Fibroblast of the aortic adventitia (primary cell): Measurements from ENCODE around the gene SNRPB. TPM values are rescaled to one million over a fixed set of nuclear protein-coding genes. Genes with fewer than 3 reads are reported as not detected.

ENCODE experiments used
- DNase-seq: peaks from one replicate; pipeline ENCODE4 v3.0.0-alpha.2; 2010; ENCODE audit warnings: low read depth
- H3K4me3 ChIP-seq: 2 replicates; pipeline ENCODE4 v1.5.1; 2011; ENCODE audit warnings: low read depth, mild to moderate bottlenecking, control low read depth, low read length, moderate library complexity
- total RNA-seq: library from RNA; depleted of rRNA; stranded (reverse); fragments of >200 nt; gene quantifications from 2 replicates; pipeline ENCODE4 v1.2.3, GENCODE V29; 2012; ENCODE audit warnings: low replicate concordance
- TF ChIP-seq, protein P1 (sequence below): IDR thresholded peaks from 2 replicates; pipeline ENCODE4 v1.5.1; 2011; ENCODE audit warnings: mild to moderate bottlenecking, low read length, control low read depth, inconsistent platforms; ENCODE audit not compliant: insufficient read depth

The SNRPB gene
- total RNA-seq, 1 donor: 86.5 TPM

GRCh38 chr20:2485661-2486060 lies 15.1 kb upstream of the SNRPB start:
- TF ChIP-seq, protein P1, sequence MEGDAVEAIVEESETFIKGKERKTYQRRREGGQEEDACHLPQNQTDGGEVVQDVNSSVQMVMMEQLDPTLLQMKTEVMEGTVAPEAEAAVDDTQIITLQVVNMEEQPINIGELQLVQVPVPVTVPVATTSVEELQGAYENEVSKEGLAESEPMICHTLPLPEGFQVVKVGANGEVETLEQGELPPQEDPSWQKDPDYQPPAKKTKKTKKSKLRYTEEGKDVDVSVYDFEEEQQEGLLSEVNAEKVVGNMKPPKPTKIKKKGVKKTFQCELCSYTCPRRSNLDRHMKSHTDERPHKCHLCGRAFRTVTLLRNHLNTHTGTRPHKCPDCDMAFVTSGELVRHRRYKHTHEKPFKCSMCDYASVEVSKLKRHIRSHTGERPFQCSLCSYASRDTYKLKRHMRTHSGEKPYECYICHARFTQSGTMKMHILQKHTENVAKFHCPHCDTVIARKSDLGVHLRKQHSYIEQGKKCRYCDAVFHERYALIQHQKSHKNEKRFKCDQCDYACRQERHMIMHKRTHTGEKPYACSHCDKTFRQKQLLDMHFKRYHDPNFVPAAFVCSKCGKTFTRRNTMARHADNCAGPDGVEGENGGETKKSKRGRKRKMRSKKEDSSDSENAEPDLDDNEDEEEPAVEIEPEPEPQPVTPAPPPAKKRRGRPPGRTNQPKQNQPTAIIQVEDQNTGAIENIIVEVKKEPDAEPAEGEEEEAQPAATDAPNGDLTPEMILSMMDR: no peak
- no peak for DNase-seq
- no peak overlapping the region for H3K4me3 ChIP-seq

- no peak for DNase-seq
- TF ChIP-seq, protein P1: no peak
These were observed 14.5 kb upstream of the SNRPB start for GRCh38 chr20:2485080-2485479.

DNA sequence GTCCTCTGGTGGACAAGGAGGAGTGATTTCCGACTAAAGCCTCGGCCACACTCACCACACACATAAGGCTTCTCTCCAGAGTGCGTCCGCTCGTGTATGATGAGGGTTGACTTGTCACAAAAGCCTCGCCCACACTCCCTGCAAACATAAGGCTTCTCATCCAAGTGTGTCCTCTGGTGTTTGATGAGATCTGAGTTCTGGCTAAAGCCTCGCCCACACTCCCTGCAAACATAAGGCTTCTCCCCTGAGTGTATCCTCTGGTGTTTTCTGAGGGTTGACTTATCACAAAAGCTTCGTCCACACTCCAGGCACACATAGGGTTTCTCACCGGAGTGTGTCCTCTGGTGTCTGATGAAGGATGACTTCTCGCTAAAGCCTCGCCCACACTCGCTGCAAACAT lies 12.9 kb upstream of the SNRPB start:
- H3K4me3 ChIP-seq: no peak overlapping the region
- no peak for DNase-seq
- TF ChIP-seq, protein P1: no peak

More at GRCh38 chr20:2485080-2485479, 14.5 kb upstream of the SNRPB start:
- no peak overlapping the region for H3K4me3 ChIP-seq

- no peak for DNase-seq
- H3K4me3 ChIP-seq: no peak overlapping the region
- TF ChIP-seq, protein P1: no peak
These were observed 9.8 kb upstream of the SNRPB start for GRCh38 chr20:2480381-2480780.

DNA sequence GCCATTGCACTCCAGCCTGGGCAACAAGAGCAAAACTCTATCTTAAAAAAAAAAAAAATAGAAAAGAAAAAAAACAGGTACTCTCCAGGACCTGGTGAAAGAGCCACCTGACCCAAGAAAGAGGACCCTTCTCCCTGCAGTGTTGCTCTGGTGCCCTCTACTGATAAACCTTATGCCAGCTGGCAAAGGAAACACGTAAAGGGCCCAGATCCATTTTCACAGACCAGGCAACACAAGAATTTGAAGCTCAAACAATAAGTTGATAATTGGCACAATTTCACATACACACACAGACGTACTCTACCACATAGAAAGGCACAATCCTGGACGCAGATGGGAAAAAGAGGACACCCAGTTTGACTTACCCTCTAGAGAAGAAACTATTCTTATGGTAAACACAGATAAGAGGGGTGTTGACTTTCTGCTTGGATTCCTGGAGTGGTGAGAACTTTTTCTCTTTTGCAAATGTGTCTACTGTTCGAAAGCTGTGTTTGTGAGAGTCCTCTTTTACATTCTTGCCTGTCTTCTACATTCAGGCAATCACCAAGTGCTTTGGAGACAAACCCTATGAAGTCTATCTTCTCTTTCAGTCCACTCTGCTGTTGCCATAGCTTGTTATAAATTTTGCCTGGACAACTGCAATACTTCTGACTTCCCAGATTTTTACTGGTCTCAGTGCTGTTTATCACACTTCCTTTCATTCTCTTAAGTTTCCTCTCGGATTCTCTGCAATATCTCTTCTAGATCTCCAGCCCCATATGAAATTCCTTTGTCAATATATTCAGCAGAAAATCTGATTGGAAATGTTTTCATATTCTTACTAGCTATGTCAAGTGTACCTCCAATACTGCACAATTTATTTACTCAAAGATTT lies 6.4 kb upstream of the SNRPB start:
- DNase-seq: no peak
- H3K4me3 ChIP-seq: no peak overlapping the region
- TF ChIP-seq, protein P1: no peak

DNA sequence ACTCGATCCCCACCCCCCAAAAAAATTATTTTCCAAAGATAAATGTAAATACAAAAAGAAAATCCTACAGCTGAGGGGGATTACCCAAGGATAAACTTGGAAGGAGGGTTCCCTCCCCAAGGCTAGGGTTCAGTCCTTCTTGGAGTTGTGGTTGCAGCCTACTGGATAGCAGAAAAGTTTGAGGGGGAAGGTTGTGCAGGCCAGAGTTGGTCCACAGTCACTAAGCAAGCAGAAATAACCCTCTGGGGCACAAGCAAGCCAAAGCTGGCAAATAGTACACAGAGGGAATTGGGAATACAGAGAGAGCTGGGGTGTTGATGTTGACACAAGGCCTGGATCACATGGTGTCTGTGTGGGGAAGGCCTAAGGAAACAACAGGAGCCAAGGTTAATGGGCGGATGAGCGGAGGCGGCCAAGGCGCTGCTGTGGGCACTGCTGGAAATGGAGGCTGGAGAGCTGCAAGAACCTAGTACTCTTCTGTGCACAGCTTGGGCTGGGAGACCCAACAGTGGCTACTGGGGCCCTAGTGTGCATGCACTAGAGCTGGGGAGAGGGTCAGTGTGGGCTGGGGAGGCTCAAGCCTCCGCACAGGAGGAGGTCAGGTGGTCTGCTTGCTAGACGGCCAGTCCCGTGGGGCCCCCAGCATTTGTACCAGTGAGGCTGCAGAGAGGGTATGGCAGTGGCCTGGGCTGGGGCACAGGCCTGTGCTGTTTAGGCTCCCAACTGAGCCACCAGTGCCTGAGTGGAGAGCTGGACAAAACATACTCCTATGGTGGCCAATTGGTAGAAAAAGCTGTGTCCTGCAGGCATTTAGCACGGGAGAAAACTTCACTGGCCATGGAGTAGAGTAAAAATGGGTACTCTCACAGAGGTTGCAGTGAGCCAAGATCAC lies 5.5 kb upstream of the SNRPB start:
- no peak for DNase-seq
- H3K4me3 ChIP-seq: no peak overlapping the region
- TF ChIP-seq, protein P1: no peak
